ENCODE data around the gene HNRNPM.

HNRNPM gene

DNA sequence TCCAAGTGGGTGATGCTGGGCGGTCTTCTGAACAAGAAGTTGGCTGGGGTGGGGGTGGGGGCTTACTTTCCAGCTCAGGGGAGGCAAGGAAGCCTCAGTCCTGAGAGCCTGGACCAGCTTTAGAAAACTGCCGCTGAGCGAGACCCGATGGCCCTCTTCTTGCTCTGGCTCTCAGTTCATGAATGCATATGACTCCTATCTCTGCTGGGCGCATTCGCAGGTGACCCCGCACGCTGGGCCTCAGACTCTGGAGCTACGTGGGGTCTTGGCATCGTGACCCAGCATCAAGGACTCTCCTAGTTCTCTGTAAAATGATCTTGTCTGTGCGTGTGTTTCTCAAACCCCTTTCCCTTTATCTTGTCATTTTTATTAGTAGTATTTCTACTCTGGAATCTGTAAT lies 37.9 kb downstream of the HNRNPM start:
- peaks cover 81% of the 10 kb centered on the region for H3K79me2 ChIP-seq (ENCODE audit: insufficient read depth, low read length)
- H3K4me2 ChIP-seq (ENCODE audit: low read depth, low read length, poor library complexity, severe bottlenecking), result no peak overlapping the region
- 0 out of 2 replicates have a peak, but pooled peaks cover 4% of the 10 kb centered on the region for H3F3A ChIP-seq (ENCODE audit: low read depth)
- H3K4me3 ChIP-seq (ENCODE audit: low read length, poor library complexity, severe bottlenecking), result no peak overlapping the region
- H3K9ac ChIP-seq (ENCODE audit: low read depth, low read length, poor library complexity, severe bottlenecking), result no peak overlapping the region
- peaks cover 12% of the 10 kb centered on the region for H3K4me1 ChIP-seq (ENCODE audit: insufficient read depth, low read length, poor library complexity, severe bottlenecking)
- H4K20me1 ChIP-seq (ENCODE audit: insufficient read depth, low read length, poor library complexity, severe bottlenecking), result peaks cover 89% of the 10 kb centered on the region
- TF ChIP-seq EZH2phosphoT487 (IDR thresholded peaks at IDR 0.05; ENCODE audit: borderline replicate concordance) (no peak), CTCF (conservative IDR thresholded peaks at IDR 0.05; ENCODE audit: low read length) (no peak)
- no peaks in the 10 kb centered on the region for H3K9me2 ChIP-seq (replicated peaks; ENCODE audit: low read depth, low read length)
- H3K9me3 ChIP-seq (ENCODE audit: insufficient read depth, low read depth, low read length), result no peaks in the 10 kb centered on the region
- no peaks in the 10 kb centered on the region for H3K27me3 ChIP-seq (ENCODE audit: insufficient read depth, low read length, poor library complexity, severe bottlenecking)
- H2AFZ ChIP-seq (ENCODE audit: low read length), result no peak overlapping the region
- peaks cover 90% of the 10 kb centered on the region for H3K36me3 ChIP-seq (ENCODE audit: insufficient read depth, low read length)

DNA sequence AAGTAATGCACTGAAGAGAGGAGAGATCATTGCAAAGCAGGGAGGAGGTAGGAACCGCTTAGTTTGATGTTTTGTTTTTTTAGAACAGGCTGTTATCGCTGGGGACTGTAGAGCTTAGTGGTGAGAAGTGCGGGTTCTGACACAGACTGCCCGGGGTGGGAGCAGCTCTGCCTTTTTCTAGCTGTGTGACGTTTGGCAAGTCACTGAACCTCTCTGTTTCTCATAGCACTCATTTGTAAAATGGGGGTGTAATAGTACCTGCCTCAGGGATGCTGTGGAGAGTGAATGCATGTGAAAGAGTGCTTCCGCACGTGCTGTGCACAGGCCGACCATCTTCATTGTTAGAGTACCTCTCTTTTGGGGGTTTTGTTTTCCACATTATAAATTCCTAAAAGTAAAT lies 38.4 kb downstream of the HNRNPM start:
- H3K9me3 ChIP-seq (ENCODE audit: insufficient read depth, low read depth, low read length), result no peaks in the 10 kb centered on the region
- H3K9me2 ChIP-seq (replicated peaks; ENCODE audit: low read depth, low read length), result no peaks in the 10 kb centered on the region
- TF ChIP-seq CTCF (conservative IDR thresholded peaks at IDR 0.05; ENCODE audit: low read length) (no peak), EZH2phosphoT487 (IDR thresholded peaks at IDR 0.05; ENCODE audit: borderline replicate concordance) (no peak)
- H4K20me1 ChIP-seq (ENCODE audit: insufficient read depth, low read length, poor library complexity, severe bottlenecking), result peaks cover 89% of the 10 kb centered on the region
- H3K4me2 ChIP-seq (ENCODE audit: low read depth, low read length, poor library complexity, severe bottlenecking), result no peak overlapping the region
- 0 out of 2 replicates have a peak, but pooled peaks cover 4% of the 10 kb centered on the region for H3F3A ChIP-seq (ENCODE audit: low read depth)
- H2AFZ ChIP-seq (ENCODE audit: low read length), result no peak overlapping the region
- H3K27me3 ChIP-seq (ENCODE audit: insufficient read depth, low read length, poor library complexity, severe bottlenecking), result no peaks in the 10 kb centered on the region
- peaks cover 90% of the 10 kb centered on the region for H3K36me3 ChIP-seq (ENCODE audit: insufficient read depth, low read length)
- no peak overlapping the region for H3K9ac ChIP-seq (ENCODE audit: low read depth, low read length, poor library complexity, severe bottlenecking)
- peaks cover 17% of the 10 kb centered on the region for H3K4me1 ChIP-seq (ENCODE audit: insufficient read depth, low read length, poor library complexity, severe bottlenecking)
- H3K79me2 ChIP-seq (ENCODE audit: insufficient read depth, low read length), result peaks cover 76% of the 10 kb centered on the region
- no peak overlapping the region for H3K4me3 ChIP-seq (ENCODE audit: low read length, poor library complexity, severe bottlenecking)

DNA sequence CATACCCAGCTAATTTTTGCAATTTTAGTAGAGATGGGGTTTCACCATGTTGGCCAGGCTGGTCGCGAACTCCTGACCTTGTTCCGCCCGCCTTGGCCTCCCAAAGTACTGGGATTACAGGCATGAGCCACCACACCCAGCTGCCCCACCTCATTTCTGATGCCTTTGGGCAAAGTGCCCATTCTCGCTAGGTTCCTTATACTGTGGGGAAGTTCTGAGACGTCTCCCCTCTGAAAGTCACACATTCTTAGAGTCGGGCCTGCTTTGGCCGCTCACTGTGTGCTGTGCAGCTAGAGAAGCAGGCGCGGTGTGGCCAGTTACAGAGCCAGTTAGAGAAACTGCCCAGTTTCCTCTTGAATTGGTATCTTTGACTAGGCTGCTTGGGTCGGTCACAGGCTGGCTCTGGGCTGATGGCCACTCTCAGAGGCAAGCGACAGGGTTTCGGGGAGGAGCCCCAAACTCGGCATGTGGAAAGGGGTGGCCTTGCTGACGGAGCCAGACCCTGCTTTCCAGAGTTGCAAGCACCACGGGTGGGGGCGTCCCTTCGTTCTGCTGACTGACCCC lies 39.6 kb downstream of the HNRNPM start:
- Histone ChIP-seq H3K27me3 (ENCODE audit: insufficient read depth, low read length, poor library complexity, severe bottlenecking) (no peaks in the 10 kb centered on the region), H3K36me3 (ENCODE audit: insufficient read depth, low read length) (peaks cover 91% of the 10 kb centered on the region)

More for the DNA sequence above, 39.6 kb downstream of the HNRNPM start:
- no peak overlapping the region for H3K4me3 ChIP-seq (ENCODE audit: low read length, poor library complexity, severe bottlenecking)
- H3K9ac ChIP-seq (ENCODE audit: low read depth, low read length, poor library complexity, severe bottlenecking), result no peak overlapping the region
- H3K9me2 ChIP-seq (replicated peaks; ENCODE audit: low read depth, low read length), result no peaks in the 10 kb centered on the region
- H3K4me1 ChIP-seq (ENCODE audit: insufficient read depth, low read length, poor library complexity, severe bottlenecking), result peaks cover 18% of the 10 kb centered on the region
- H3K79me2 ChIP-seq (ENCODE audit: insufficient read depth, low read length), result peaks cover 69% of the 10 kb centered on the region
- H2AFZ ChIP-seq (ENCODE audit: low read length), result no peak overlapping the region
- 0 out of 2 replicates have a peak, but pooled peaks cover 6% of the 10 kb centered on the region for H3F3A ChIP-seq (ENCODE audit: low read depth)
- no peak for TF ChIP-seq EZH2phosphoT487 (IDR thresholded peaks at IDR 0.05; ENCODE audit: borderline replicate concordance)
- no peak for TF ChIP-seq CTCF (conservative IDR thresholded peaks at IDR 0.05; ENCODE audit: low read length)
- H3K4me2 ChIP-seq (ENCODE audit: low read depth, low read length, poor library complexity, severe bottlenecking), result no peak overlapping the region
- H4K20me1 ChIP-seq (ENCODE audit: insufficient read depth, low read length, poor library complexity, severe bottlenecking), result peaks cover 82% of the 10 kb centered on the region
- H3K9me3 ChIP-seq (ENCODE audit: insufficient read depth, low read depth, low read length), result no peaks in the 10 kb centered on the region
